ENCODE data around the gene ZFP64.

DNA sequence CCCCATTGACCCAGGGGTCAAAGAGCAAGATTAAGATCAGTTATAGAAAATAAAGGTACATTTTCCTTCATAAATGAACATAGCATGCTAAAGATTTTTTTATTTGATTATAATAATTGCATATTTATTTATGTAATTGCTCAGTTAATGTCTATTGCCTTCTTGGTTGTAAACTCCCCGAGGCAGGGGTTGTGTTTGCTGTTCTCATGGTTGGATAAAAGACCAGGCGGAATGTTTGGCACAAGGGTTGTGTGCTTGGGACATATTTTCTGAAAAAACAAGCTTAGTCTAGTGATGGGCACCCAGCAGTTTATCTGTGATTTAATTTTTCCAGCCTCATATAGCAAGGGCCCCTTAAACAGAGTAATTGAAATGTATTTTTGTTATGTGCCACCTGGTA, 47.5 kb upstream of the ZFP64 start:
- TF ChIP-seq, protein P1, sequence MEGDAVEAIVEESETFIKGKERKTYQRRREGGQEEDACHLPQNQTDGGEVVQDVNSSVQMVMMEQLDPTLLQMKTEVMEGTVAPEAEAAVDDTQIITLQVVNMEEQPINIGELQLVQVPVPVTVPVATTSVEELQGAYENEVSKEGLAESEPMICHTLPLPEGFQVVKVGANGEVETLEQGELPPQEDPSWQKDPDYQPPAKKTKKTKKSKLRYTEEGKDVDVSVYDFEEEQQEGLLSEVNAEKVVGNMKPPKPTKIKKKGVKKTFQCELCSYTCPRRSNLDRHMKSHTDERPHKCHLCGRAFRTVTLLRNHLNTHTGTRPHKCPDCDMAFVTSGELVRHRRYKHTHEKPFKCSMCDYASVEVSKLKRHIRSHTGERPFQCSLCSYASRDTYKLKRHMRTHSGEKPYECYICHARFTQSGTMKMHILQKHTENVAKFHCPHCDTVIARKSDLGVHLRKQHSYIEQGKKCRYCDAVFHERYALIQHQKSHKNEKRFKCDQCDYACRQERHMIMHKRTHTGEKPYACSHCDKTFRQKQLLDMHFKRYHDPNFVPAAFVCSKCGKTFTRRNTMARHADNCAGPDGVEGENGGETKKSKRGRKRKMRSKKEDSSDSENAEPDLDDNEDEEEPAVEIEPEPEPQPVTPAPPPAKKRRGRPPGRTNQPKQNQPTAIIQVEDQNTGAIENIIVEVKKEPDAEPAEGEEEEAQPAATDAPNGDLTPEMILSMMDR (IDR thresholded peaks at IDR 0.05), result no peak
- TF ChIP-seq POLR2A (IDR thresholded peaks at IDR 0.05), result no peak

Data from body of pancreas (tissue), 4 donors.